Mammary epithelial cell (primary cell): ENCODE measurements around the gene YBX3.

Source experiments
- CTCF ChIP-seq, 2 donors: IDR thresholded peaks in 1 of 2; conservative IDR thresholded peaks in 1 of 2; 2 replicates each; pipeline ENCODE4 v1.5.1; 2011 to 2012; ENCODE audit warnings: inconsistent platforms in 2 of 2, low read length in 2 of 2, mild to moderate bottlenecking in 2 of 2, control low read depth in 1 of 2, low read depth in 1 of 2; ENCODE audit not compliant: insufficient read depth in 1 of 2; ENCODE audit errors: extremely low read depth in 1 of 2
- EZH2 ChIP-seq: IDR thresholded peaks from 2 replicates; pipeline ENCODE4 v1.6.1; 2012; ENCODE audit warnings: low read length, inconsistent platforms, borderline replicate concordance

GRCh38 chr12:10732066-10732465 is 8.9 kb upstream of the YBX3 start:
- TF ChIP-seq CTCF (conservative IDR thresholded peaks at IDR 0.05 in 1 of 2, IDR thresholded peaks at IDR 0.05 in 1 of 2; ENCODE audit: extremely low read depth in 1 of 2, insufficient read depth in 1 of 2, low read depth in 1 of 2, low read length in 2 of 2) (no peak), EZH2 (no peak)
